Choroid plexus epithelial cell (primary cell): Measurements from ENCODE around the gene TECPR2.

Source experiments
- DNase-seq: peaks from one replicate; pipeline ENCODE4 v3.0.0-alpha.2; 2010; ENCODE audit warnings: low read depth
- H3K4me3 ChIP-seq: 2 replicates; pipeline ENCODE4 v1.5.1; 2011; ENCODE audit warnings: low read depth, mild to moderate bottlenecking, control low read depth, low read length, moderate library complexity
- TF ChIP-seq, protein P1 (sequence below): conservative IDR thresholded peaks from 2 replicates; pipeline ENCODE4 v1.5.1; 2011; ENCODE audit warnings: low read depth, mild to moderate bottlenecking, control low read depth, inconsistent platforms, low read length, moderate library complexity

The TECPR2 gene

DNA sequence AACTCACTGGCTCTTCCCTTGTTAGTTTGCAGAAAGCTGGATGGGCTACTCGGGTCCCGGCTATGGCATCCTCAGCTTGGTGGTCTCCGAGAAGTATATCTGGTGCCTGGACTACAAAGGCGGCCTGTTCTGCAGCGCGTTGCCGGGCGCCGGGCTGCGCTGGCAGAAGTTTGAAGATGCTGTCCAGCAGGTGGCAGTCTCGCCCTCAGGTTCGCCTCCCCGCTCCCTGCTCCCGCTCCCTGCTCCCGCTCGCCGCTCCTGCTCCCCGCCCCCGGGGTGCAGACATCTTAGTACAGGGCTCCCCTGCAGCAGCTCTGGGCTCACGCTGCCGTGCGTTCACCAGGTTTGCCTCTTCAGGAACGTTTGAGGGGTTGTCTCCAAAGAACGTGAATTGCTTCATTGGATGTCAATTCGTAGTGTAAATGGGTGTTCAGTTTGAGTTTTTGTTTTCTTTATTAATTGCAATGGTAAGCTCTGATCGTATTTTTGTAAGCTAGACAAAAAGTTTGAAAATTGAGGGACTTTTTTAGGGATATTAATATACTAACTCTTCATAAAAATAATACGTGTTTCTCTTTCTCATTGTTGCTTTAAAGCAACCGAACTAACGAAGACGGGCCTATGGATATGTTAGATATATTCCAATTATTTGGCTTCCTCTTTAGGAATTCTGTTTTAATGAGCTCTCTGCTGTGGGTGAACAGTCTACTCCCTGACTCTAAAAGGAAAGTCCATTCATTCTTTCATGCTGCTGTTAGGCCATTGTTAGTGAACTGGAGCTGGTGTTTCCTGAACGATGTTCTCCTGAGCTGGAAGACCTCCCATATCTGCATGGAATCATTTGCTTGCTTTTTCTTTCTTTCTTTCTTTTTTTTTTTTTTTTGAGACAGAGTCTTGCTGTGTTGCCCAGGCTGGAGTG is 75.5 kb downstream of the TECPR2 start:
- TF ChIP-seq, protein P1, sequence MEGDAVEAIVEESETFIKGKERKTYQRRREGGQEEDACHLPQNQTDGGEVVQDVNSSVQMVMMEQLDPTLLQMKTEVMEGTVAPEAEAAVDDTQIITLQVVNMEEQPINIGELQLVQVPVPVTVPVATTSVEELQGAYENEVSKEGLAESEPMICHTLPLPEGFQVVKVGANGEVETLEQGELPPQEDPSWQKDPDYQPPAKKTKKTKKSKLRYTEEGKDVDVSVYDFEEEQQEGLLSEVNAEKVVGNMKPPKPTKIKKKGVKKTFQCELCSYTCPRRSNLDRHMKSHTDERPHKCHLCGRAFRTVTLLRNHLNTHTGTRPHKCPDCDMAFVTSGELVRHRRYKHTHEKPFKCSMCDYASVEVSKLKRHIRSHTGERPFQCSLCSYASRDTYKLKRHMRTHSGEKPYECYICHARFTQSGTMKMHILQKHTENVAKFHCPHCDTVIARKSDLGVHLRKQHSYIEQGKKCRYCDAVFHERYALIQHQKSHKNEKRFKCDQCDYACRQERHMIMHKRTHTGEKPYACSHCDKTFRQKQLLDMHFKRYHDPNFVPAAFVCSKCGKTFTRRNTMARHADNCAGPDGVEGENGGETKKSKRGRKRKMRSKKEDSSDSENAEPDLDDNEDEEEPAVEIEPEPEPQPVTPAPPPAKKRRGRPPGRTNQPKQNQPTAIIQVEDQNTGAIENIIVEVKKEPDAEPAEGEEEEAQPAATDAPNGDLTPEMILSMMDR = peak; percentile 83

GRCh38 chr14:102439556-102439955 is 76.8 kb downstream of the TECPR2 start:
- DNase-seq = no peak
- TF ChIP-seq, protein P1 = no peak
- no peak overlapping the region for H3K4me3 ChIP-seq

More for the DNA sequence above, 75.5 kb downstream of the TECPR2 start:
- H3K4me3 ChIP-seq = peak overlapping the region; percentile 43
- DNase-seq = peak; percentile 88

DNA sequence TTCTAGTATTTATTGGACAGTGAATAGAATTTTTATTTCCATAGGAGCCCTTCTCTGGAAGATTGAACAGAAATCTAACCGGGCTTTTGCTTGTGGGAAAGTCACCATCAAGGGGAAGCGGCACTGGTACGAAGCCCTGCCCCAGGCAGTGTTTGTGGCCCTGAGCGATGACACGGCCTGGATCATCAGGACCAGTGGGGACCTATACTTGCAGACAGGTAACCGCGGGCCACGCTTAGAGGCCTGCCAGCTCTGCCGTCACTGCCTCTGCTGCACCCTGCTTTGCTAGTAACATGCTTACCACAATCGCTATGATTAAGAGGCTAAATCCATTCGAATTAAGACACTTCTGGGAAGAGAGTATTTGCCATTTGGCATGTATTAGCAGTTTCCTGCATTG is 77.7 kb downstream of the TECPR2 start:
- no peak for DNase-seq
- TF ChIP-seq, protein P1 = no peak
- no peak overlapping the region for H3K4me3 ChIP-seq

GRCh38 chr14:102442241-102443211 is 79.8 kb downstream of the TECPR2 start:
- no peak for DNase-seq
- no peak overlapping the region for H3K4me3 ChIP-seq
- TF ChIP-seq, protein P1 = no peak

- no peak for DNase-seq
- TF ChIP-seq, protein P1 = no peak
- H3K4me3 ChIP-seq = no peak overlapping the region
These were observed 82.3 kb downstream of the TECPR2 start for GRCh38 chr14:102445066-102445465.

DNA sequence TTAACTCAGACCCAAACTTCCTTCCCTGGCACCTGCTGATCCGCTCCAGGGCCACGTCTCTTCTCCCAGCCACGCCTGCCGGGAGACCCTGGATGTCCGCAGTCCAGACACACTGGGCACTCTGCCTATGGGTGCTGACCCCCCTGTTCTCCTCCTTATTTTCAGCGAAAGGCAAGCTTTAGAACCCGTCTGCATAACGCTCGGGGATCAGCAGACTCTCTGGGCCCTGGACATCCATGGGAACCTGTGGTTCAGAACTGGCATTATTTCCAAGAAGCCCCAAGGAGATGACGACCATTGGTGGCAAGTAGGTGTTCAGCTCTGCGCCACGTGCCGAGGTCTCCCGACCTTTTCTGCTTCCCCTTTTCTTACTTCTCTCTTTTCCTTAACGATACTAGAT is 82.9 kb downstream of the TECPR2 start:
- no peak for DNase-seq
- no peak overlapping the region for H3K4me3 ChIP-seq
- TF ChIP-seq, protein P1 = no peak
